Erythroblast (primary cell): Measurements from ENCODE around the gene ERMARD.

ENCODE experiments used
- DNase-seq, 2 experiments: peaks; one replicate each; lab custom pipeline; 2025; lab: John Stamatoyannopoulos, UW
- GATA1 ChIP-seq: IDR thresholded peaks from 2 replicates; pipeline ENCODE4 v1.6.1; 2011; ENCODE audit warnings: low read depth, mild to moderate bottlenecking, control low read depth, low read length, moderate library complexity
- POLR2A ChIP-seq: IDR thresholded peaks from 2 replicates; pipeline ENCODE4 v1.6.1; 2011; ENCODE audit warnings: mild to moderate bottlenecking, low read length

ERMARD gene

DNA sequence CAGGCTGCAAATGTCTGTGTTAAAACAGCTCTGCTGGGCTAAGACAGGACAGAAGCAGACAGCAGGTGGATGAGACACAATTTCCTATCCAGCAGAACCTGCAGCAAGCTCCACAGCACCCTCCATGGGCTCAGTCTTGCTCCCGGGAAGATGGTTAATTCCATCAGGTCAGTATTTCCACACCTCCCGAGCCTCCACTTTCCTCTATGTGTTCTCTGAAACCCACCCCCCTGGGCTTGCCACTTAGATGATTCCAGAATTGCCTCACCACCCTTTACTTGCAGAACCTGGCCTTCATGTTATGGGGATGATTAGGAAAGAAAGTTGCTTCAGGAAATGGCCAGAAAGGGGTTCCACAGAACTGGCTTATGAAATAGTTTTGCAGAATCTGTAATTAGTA is 43.8 kb downstream of the ERMARD start:
- no peak for DNase-seq
- TF ChIP-seq GATA1 = no peak
- TF ChIP-seq POLR2A = no peak

DNA sequence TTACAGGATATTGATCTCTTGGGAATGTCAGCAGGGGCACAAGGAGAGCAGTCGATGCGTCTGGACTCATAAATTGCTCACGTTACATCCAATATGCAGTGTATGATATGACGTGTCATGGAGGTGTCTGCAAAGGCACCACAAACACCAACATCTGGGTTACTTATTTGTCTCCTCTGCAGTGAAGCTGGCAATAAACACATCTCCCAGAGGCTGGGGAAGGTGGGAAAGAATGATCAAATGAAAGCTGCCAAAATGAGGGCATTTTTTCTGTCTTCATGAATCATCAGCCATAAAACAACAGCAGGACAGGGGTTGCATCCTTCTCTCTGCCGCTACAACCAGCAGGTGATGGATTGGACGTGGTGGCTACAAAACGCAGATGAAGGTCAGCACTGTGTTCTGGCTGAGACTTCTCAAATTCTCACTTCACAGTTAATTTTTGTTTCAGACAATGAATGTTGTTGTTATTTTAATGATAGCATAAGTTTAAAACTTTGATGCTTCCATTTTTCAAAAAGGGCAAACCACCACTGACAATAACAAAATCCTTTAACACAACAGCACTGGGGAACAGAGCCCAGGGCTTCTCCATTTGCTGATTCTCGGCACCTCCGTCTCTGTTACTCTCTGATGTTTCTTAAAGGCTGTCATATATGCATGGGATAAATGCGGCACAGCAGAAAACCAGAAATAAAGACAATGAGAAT is 47.5 kb downstream of the ERMARD start:
- DNase-seq = no peak
- TF ChIP-seq POLR2A (no peak), GATA1 (no peak)

DNA sequence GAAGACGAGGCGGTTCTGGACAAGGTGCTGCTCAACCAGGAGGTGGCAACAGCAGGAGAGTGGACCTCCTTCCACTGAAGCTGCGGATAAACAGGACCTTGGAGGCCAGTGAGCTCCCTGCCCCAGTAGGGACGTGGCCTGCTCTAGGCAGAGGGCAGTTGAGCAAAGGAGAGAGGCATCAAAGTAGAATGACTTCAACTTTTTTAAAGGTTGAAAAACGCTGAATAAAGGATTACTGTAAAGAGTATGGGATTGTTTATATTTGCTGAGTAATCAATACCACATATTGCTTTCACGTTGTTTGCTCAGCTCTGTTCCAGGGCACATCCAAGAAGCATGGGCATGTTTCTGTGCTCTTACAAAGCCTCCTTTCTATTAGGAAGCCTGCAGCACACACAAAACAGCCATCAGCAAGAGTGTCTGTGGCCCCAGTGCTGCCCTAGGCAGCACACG is 48.1 kb downstream of the ERMARD start:
- TF ChIP-seq POLR2A (no peak), GATA1 (no peak)
- no peak for DNase-seq

DNA sequence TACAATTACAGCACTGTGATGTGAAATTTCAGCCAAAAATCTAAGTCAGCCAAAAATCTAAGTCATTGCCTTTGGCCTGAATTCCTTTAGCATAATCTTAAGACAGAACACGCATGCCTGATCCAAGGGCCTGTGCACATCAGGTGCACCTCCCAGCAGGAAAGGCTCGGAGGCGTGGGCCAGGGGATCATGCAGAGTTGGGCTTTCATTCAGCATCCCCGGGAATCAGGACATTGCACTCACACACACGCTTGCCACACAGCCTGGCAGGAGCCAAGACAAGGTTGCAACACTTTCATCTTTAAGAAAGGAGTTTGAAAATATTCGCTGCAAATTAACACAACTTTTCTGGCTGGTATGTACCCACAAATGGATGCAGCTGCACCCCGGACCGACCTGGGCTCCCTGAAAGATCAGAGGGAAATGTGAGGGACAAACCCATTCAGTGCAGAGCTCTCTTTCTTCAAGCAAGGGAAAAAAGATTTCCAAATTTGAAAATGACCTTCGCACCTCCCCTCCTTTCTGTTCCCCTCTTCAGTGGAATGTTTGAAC is 48.8 kb downstream of the ERMARD start:
- DNase-seq = no peak
- no peak for TF ChIP-seq GATA1
- TF ChIP-seq POLR2A = no peak

GRCh38 chr6:169800668-169801395 is 49.4 kb downstream of the ERMARD start:
- TF ChIP-seq GATA1 = no peak
- no peak for TF ChIP-seq POLR2A
- DNase-seq = no peak

DNA sequence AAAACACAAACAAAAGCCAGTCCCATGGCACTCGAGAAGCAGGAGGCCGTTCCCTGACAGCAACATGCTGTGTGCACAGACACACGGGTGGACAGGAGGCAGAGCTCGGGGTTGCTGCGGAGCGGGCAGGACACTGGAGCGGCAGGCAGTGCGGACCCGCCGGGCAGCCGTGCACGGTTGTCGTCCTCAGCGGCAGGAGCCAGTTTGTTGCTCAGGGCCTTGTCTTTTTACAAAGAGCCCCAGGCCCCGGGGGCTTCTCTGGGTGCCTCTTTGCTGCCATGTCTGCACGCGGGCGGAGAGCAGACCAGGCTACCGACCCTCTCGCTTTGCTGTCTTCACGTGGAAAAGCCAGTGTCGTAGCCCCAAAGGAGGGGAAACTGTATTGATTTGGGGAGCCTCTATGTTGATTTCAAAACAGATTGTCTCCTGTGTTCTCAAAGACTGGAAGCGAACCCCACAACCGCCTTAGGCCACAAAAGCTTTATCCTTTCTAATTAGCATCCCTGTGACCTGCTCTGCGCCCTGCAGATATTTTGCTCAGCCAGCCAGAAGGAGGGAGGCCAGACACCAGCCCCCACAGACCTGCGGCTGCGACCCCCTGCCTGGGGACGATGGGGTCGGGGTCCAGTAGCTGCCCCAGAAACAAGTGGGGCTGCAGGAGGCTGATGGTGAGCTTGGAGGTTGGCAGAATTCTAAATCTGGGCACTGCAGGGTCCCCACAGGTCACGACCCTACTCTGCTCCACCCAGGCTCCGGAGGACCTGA is 50.2 kb downstream of the ERMARD start:
- no peak for TF ChIP-seq POLR2A
- no peak for TF ChIP-seq GATA1
- DNase-seq = no peak

DNA sequence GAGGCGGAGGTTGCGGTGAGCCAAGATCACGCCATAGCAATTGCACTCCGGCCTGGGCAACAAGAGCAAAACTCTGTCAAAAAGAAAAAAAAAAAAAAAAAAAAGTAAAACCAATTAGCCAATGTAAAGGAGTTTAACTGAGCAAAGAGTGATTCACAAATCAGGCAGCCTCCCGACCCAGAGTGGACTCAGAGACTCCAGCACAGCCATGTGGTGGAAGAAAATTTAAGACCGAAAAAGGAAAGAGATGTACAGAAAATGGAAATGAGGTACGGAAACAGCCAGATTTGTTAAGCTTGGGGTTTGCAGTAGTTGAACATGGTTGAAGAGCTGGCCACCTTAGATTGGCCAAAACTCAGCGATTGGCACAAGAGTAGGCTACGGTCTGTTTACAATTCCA is 51.4 kb downstream of the ERMARD start:
- no peak for TF ChIP-seq POLR2A
- TF ChIP-seq GATA1 = no peak
- no peak for DNase-seq

DNA sequence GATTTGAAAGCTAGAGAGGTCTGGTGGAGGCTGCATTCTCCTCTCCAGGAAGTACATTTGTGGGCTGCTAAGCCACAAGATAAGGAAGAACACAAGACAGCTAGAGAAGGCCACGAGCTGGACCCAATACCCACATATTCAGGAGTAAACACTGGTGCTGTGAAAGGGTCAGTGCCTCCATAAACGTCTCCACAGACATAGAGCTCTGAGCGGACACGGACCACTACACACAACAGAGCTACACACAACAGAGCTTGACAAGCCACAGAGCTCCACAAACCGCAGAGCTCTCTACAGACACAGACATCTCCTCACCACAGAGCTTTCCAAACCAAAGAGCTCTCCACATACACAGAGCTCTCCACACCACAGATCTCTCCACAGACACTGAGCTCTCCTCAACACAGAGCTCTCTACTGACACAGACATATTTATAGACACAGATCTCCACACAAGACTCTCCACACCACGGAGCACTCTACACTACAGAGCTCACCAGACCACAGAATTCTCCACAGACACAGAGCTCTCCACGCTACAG is 51.9 kb downstream of the ERMARD start:
- DNase-seq = no peak
- TF ChIP-seq GATA1 = no peak
- TF ChIP-seq POLR2A = no peak

- no peak for DNase-seq
- TF ChIP-seq POLR2A = no peak
- no peak for TF ChIP-seq GATA1
Observed at GRCh38 chr6:169803816-169804340, 52.5 kb downstream of the ERMARD start.

DNA sequence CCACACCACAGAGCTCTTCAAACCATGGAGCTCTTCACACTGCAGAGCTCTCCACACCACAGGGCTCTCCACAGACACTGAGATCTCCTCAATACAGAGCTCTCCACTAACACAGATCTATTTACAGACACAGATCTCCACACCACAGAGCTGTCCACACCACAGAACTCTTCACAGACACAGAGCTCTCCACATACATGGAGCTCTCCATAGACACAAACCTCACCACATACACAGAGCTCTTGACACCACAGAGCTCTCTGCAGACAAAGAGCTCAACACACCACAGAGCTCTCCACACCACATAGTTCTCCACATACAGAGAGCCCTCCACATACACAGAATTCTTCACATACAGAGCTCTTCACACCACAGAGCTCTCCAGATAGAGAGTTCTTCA is 53.0 kb downstream of the ERMARD start:
- DNase-seq = no peak
- TF ChIP-seq GATA1 (no peak), POLR2A (no peak)

DNA sequence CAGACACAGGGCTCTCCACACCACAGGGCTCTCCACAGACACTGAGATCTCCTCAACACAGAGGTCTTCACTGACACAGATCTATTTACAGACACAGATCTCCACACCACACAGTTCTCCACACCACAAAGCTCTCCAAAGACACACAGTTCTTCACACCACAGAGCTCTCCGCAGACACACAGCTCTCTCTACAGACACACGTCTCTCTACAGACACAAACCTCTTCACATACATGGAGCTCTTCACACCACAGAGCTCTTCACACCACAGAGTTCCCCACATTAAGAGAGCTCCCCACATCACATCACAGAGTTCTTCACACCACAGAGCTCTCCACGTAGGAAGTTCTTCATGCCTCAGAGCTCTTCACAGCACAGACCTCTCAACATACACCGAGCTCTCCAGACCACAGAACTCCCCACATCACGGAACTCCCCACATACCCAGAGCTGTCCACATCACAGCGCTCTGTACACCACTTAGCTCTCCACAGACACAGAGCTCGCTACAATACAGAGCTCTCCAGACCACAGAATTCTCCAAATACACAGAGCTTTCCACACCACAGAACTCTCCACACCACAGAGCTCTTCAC is 53.9 kb downstream of the ERMARD start:
- DNase-seq = no peak
- TF ChIP-seq GATA1 (no peak), POLR2A (no peak)

DNA sequence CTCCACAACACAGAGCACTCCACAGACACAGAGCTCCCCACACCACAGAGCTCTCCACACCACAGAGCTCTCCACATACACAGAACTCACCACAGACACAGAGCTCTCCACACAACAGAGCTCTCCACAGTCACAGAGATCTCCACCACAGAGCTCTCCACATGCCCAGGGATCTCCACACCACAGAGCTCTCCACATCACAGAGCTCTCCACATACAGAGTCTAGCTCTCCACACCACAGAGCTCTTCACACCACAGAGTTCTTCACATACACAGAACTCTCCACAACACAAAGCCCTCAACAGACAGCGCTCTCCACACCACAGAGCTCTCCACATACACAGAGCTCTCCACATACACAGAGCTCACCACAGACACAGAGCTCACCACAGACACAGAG is 55.3 kb downstream of the ERMARD start:
- no peak for DNase-seq
- no peak for TF ChIP-seq POLR2A
- TF ChIP-seq GATA1 = no peak

DNA sequence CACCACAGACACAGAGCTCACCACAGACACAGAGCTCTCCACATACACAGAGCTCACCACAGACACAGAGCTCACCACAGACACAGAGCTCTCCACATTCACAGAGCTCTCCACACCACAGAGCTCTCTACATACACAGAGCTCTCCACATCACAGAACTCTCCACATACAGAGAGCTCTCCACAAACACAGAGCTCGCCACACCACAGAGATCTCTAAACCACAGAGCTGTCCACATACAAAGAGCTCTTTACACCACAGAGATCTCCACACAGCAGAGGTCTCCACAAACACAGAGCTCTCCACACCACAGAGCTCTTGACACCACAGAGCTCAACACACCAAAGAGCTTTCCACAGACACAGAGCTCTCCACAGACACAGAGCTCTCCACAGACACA is 55.8 kb downstream of the ERMARD start:
- no peak for DNase-seq
- TF ChIP-seq POLR2A = no peak
- no peak for TF ChIP-seq GATA1
